HEK293 (cell line): ENCODE measurements around the gene SLCO6A1.

ENCODE experiments used
- ZNF114 ChIP-seq: fragments of 450-650 bp; formaldehyde crosslinking; IDR thresholded peaks from 2 replicates; pipeline ENCODE4 v1.5.0; 2017; ENCODE audit warnings: missing biosample characterization, missing genetic modification characterization
- ZNF133 ChIP-seq: fragments of 450-650 bp; formaldehyde crosslinking; IDR thresholded peaks from 2 replicates; pipeline ENCODE4 v1.5.1; 2016; ENCODE audit warnings: missing biosample characterization, missing genetic modification characterization
- ZNF221 ChIP-seq: fragments of 450-650 bp; formaldehyde crosslinking; IDR thresholded peaks from 2 replicates; pipeline ENCODE4 v1.5.1; 2017; ENCODE audit warnings: missing biosample characterization, missing genetic modification characterization, borderline replicate concordance
- ZNF239 ChIP-seq: fragments of 450-650 bp; formaldehyde crosslinking; IDR thresholded peaks from 2 replicates; pipeline ENCODE4 v1.5.1; 2016; ENCODE audit warnings: missing biosample characterization, missing genetic modification characterization
- ZNF426 ChIP-seq: fragments of 450-650 bp; formaldehyde crosslinking; IDR thresholded peaks from 2 replicates; pipeline ENCODE4 v1.5.1; 2017; ENCODE audit warnings: missing biosample characterization, missing genetic modification characterization, mild to moderate bottlenecking, inconsistent platforms, moderate library complexity
- ZNF629 ChIP-seq: fragments of 450-650 bp; formaldehyde crosslinking; IDR thresholded peaks from 2 replicates; pipeline ENCODE4 v1.5.1; 2017; ENCODE audit warnings: missing biosample characterization, missing genetic modification characterization
- TF ChIP-seq, protein P1 (sequence below): fragments of 450-650 bp; formaldehyde crosslinking; IDR thresholded peaks from 2 replicates; pipeline ENCODE4 v1.5.1; 2016; ENCODE audit warnings: missing biosample characterization, missing genetic modification characterization
- TF ChIP-seq, protein P2 (sequence below): fragments of 450-650 bp; formaldehyde crosslinking; conservative IDR thresholded peaks from 2 replicates; pipeline ENCODE4 v1.5.1; 2016; ENCODE audit warnings: low read depth, missing biosample characterization, missing genetic modification characterization
- TF ChIP-seq, protein P3 (sequence below): fragments of 450-650 bp; formaldehyde crosslinking; IDR thresholded peaks from 2 replicates; pipeline ENCODE4 v1.5.1; 2016; ENCODE audit warnings: missing biosample characterization, missing genetic modification characterization
- TF ChIP-seq, protein P4 (sequence below): fragments of 450-650 bp; formaldehyde crosslinking; IDR thresholded peaks from 2 replicates; pipeline ENCODE4 v1.5.1; 2016; ENCODE audit warnings: missing biosample characterization, missing genetic modification characterization, low read depth

DNA sequence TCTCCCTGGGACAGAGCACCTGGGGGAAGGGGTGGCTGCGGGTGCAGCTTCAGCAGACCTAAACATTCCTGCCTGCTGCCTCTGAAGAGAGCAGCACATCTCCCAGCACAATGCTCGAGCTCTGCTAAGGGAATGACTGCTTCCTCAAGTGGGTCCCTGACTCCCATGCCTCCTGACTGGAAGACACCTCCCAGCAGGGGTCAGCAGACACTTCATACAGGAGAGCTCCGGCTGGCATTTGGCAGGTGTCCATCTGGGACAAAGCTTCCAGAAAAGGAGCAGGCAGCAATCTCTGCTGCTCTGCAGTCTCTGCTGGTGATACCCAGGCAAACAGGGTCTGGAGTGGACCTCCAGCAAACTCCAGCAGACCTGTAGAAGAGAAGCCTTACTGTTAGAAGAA, 77.2 kb downstream of the SLCO6A1 start:
- TF ChIP-seq ZNF221 (tag by site-specific recombination) (no peak), ZNF133 (no peak), ZNF114 (tag by site-specific recombination) (no peak), ZNF239 (tag by site-specific recombination) (no peak), ZNF426 (tag by site-specific recombination) (no peak), ZNF629 (tag by site-specific recombination) (no peak)
- TF ChIP-seq, protein P1, sequence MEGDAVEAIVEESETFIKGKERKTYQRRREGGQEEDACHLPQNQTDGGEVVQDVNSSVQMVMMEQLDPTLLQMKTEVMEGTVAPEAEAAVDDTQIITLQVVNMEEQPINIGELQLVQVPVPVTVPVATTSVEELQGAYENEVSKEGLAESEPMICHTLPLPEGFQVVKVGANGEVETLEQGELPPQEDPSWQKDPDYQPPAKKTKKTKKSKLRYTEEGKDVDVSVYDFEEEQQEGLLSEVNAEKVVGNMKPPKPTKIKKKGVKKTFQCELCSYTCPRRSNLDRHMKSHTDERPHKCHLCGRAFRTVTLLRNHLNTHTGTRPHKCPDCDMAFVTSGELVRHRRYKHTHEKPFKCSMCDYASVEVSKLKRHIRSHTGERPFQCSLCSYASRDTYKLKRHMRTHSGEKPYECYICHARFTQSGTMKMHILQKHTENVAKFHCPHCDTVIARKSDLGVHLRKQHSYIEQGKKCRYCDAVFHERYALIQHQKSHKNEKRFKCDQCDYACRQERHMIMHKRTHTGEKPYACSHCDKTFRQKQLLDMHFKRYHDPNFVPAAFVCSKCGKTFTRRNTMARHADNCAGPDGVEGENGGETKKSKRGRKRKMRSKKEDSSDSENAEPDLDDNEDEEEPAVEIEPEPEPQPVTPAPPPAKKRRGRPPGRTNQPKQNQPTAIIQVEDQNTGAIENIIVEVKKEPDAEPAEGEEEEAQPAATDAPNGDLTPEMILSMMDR = no peak
- TF ChIP-seq, protein P2, sequence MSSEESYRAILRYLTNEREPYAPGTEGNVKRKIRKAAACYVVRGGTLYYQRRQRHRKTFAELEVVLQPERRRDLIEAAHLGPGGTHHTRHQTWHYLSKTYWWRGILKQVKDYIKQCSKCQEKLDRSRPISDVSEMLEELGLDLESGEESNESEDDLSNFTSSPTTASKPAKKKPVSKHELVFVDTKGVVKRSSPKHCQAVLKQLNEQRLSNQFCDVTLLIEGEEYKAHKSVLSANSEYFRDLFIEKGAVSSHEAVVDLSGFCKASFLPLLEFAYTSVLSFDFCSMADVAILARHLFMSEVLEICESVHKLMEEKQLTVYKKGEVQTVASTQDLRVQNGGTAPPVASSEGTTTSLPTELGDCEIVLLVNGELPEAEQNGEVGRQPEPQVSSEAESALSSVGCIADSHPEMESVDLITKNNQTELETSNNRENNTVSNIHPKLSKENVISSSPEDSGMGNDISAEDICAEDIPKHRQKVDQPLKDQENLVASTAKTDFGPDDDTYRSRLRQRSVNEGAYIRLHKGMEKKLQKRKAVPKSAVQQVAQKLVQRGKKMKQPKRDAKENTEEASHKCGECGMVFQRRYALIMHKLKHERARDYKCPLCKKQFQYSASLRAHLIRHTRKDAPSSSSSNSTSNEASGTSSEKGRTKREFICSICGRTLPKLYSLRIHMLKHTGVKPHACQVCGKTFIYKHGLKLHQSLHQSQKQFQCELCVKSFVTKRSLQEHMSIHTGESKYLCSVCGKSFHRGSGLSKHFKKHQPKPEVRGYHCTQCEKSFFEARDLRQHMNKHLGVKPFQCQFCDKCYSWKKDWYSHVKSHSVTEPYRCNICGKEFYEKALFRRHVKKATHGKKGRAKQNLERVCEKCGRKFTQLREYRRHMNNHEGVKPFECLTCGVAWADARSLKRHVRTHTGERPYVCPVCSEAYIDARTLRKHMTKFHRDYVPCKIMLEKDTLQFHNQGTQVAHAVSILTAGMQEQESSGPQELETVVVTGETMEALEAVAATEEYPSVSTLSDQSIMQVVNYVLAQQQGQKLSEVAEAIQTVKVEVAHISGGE = no peak
- TF ChIP-seq, protein P3, sequence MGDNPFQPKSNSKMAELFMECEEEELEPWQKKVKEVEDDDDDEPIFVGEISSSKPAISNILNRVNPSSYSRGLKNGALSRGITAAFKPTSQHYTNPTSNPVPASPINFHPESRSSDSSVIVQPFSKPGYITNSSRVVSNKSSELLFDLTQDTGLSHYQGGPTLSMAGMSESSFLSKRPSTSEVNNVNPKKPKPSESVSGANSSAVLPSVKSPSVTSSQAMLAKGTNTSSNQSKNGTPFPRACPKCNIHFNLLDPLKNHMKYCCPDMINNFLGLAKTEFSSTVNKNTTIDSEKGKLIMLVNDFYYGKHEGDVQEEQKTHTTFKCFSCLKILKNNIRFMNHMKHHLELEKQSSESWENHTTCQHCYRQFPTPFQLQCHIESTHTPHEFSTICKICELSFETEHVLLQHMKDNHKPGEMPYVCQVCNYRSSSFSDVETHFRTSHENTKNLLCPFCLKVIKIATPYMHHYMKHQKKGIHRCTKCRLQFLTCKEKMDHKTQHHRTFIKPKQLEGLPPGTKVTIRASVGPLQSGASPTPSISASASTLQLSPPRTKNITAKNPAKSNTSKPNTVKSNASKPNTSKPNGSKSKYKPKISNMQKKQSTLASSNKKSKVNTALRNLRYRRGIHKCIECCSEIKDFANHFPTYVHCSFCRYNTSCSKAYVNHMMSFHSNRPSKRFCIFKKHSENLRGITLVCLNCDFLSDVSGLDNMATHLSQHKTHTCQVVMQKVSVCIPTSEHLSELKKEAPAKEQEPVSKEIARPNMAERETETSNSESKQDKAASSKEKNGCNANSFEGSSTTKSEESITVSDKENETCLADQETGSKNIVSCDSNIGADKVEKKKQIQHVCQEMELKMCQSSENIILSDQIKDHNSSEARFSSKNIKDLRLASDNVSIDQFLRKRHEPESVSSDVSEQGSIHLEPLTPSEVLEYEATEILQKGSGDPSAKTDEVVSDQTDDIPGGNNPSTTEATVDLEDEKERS (tag by site-specific recombination) = no peak
- TF ChIP-seq, protein P4, sequence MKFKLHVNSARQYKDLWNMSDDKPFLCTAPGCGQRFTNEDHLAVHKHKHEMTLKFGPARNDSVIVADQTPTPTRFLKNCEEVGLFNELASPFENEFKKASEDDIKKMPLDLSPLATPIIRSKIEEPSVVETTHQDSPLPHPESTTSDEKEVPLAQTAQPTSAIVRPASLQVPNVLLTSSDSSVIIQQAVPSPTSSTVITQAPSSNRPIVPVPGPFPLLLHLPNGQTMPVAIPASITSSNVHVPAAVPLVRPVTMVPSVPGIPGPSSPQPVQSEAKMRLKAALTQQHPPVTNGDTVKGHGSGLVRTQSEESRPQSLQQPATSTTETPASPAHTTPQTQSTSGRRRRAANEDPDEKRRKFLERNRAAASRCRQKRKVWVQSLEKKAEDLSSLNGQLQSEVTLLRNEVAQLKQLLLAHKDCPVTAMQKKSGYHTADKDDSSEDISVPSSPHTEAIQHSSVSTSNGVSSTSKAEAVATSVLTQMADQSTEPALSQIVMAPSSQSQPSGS (tag by site-specific recombination) = no peak
